Renal pelvis (tissue), 12 donors: ENCODE measurements around the gene RELL1. TPM values are rescaled to one million over a fixed set of nuclear protein-coding genes. Genes with fewer than 3 reads are reported as not detected.

Experiments
- DNase-seq: peaks from one replicate; pipeline ENCODE4 v3.0.0-alpha.2; 2013
- long read RNA-seq, 16 experiments: transcript quantifications; one replicate each; lab custom pipeline, GENCODE V29; 2026
- polyA plus RNA-seq, 3 donors: library from polyadenylated mRNA; unstranded; fragments of 120-200 nt; gene quantifications; one replicate each; pipeline ENCODE4 v1.2.1, GENCODE V29; 2013; ENCODE audit not compliant: insufficient read length in 3 of 3

RELL1 gene, protein sequence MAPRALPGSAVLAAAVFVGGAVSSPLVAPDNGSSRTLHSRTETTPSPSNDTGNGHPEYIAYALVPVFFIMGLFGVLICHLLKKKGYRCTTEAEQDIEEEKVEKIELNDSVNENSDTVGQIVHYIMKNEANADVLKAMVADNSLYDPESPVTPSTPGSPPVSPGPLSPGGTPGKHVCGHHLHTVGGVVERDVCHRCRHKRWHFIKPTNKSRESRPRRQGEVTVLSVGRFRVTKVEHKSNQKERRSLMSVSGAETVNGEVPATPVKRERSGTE
- polyA plus RNA-seq: 10 to 100 TPM in 1 of 3 donors, 1 to 10 TPM in 2; 7.7 to 10.4 (median 8.7) TPM
- long read RNA-seq, donor 1, partial matches to known transcripts: 0 of 1 reads
- long read RNA-seq, donor 1, other reads (novel, unspliced or antisense): 0 of 1 reads
- long read RNA-seq, donor 2, partial matches to known transcripts: 0 of 2 reads
- long read RNA-seq, donor 2, other reads (novel, unspliced or antisense): 0 of 2 reads
- long read RNA-seq, donor 3, partial matches to known transcripts: 0 of 2 reads
- long read RNA-seq, donor 3, other reads (novel, unspliced or antisense): 0 of 2 reads
- long read RNA-seq, donor 4: 0 reads
- long read RNA-seq, donor 5, partial matches to known transcripts: 0 of 2 reads
- long read RNA-seq, donor 5, other reads (novel, unspliced or antisense): 0 of 2 reads
- long read RNA-seq, donor 6: 0 reads
- long read RNA-seq, donor 7, partial matches to known transcripts: 8 of 12 reads
- long read RNA-seq, donor 7, other reads (novel, unspliced or antisense): 0 of 12 reads
- long read RNA-seq, donor 8, partial matches to known transcripts: 0 of 3 reads
- long read RNA-seq, donor 8, other reads (novel, unspliced or antisense): 0 of 3 reads
- long read RNA-seq, donor 9, partial matches to known transcripts: 0 of 1 reads
- long read RNA-seq, donor 9, other reads (novel, unspliced or antisense): 0 of 1 reads
- long read RNA-seq, donor 10, partial matches to known transcripts: 0 of 3 reads
- long read RNA-seq, donor 10, other reads (novel, unspliced or antisense): 0 of 3 reads
- long read RNA-seq, donor 11: 0 reads
- long read RNA-seq, donor 12, partial matches to known transcripts: 6 of 19 reads
- long read RNA-seq, donor 12, other reads (novel, unspliced or antisense): 11 of 19 reads
- long read RNA-seq, donor 13, partial matches to known transcripts: 0 of 2 reads
- long read RNA-seq, donor 13, other reads (novel, unspliced or antisense): 0 of 2 reads
- long read RNA-seq, donor 14, partial matches to known transcripts: 0 of 4 reads
- long read RNA-seq, donor 14, other reads (novel, unspliced or antisense): 0 of 4 reads
- long read RNA-seq, donor 15, partial matches to known transcripts: 0 of 1 reads
- long read RNA-seq, donor 15, other reads (novel, unspliced or antisense): 0 of 1 reads
- long read RNA-seq, donor 16, partial matches to known transcripts: 0 of 1 reads
- long read RNA-seq, donor 16, other reads (novel, unspliced or antisense): 0 of 1 reads

DNA sequence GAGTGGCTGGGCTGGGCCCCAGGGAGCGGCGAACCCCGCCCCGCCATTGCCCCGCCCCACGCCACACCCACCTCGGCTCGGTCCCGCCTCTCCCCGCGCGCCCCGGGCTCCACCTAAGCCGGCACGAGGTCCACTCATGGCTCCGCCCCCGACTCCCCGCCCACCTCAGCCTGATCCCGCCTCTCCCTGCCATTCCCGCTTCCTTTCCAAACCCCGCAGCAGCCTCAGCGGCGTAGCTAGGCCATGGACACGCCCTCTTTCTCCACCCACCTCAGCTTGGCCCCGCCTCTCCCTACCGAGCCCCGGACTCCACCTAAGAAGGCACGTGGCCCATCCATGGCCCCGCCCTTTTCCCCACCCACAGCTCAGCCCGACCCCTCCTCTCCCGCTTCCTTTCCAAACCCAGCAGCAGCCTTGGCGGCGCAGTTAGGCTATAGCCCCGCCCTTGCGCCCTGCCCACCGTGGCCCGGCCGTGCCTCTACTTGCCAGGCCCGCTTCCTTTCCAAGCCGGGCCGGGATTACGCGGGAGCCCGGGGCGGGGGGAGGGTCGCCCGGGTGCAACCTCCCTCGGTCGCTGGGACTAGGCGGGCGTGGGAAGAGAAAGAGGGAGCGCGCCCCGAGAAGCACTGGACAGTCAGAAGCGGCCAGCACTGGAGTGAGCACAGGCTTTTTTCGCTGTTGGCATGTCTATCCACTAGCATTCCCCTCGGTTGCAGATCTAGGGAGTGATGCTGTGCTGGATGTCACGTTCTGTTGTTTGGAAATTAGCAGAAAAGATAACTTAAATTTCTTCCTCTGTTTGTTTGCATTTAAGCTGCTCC, at the start of gene RELL1:
RELL1 (minus strand) TSS at position 4 of the 821 bp plus-strand sequence. CDS start 89 bp downstream, outside the sequence.
- DNase-seq: peak; percentile 99

DNA sequence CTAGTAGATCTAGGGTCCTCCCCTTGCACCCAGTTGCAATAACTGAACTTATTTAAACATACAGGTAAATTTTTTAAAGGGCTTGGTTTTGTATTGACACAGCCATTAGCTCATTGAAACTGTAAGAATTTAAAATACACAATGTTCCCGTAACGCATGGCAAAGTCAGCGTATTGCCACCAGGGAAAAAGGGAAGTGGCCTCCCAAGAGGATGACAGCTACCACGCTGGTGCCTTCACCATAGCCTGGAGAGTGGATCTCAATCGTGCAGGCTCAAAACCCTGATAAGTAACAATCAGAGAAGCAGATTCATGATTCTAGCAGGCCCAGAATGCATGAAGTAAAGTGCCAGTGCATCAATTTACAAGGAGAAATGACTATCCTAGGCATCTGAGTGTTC, 49.4 kb upstream of the RELL1 start:
- no peak for DNase-seq

DNA sequence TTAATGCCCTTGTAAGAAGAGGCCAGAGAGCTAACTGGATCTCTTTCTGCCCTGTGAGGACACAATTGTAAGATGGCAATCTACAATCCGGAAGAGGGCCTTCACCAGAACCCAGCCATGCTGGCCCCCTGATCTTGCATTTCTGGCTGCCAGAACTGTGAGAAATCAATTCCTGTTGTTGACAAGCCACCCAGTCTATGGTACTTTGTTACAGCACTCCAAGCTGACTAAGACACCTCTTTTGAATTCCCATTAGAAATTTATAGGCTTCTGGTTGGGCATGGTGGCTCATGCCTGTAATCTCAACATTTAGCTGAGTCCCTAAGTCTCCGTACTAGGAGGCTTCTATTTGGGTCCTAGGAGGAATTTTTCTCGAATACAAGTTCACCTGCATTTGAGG, 48.8 kb upstream of the RELL1 start:
- DNase-seq: no peak

DNA sequence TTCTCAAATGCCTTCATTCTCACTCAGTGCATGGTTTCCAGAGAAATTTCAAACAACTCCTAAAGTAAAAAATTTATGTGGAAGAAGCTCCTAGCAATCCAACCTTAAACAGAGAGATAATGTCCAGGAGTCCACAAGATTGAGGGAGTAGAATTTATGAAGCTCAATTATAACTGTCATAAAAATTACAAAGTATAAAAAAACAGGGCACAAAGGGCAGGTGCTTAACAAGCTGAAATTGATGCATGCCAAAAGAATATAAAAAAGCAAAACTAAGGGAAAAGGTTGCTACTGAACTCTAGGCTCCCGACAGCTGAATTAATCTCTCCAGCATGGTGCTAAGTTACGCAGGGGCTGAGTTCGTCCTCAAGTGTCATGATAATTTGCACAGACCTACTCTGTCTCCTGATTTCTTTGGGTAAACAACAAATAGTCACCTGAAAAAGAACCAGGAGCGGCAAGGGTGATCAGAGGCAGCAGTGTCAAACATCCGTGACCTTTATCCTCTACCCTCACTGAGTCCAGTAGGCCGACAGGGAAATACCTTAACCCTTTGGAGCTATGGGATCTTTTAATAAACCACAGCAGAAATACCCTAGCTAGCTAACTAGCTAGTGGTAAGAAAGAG, 47.2 kb upstream of the RELL1 start:
- no peak for DNase-seq

DNA sequence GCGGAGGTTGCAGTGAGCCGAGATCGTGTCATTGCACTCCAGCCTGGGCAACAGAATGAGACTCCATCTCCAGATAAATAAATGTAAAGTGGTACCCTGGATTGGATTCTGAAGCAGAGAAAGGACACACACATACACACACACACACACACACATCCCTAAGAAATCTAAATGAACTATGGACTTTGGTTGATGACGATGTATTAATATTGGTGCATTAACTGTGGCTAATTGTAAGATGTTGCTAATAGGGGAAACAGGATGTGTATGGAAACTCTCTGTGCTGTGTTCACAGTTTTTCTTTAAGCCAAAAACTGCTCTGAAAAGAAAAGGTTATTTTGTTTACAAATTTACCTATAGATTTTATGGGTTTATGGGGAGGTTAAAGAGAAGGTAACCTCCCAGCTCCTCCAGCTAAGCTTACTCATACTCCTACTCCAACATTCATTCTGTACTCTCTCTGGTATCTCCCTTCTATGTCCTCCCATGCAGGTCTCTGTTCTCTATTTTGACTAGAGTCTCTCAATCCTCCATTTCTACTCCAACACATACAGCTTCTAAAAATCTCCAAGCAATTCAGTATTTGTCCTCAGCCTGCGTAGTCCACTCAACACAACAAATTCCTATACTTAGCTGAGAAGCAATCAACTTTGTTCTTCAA, 46.5 kb upstream of the RELL1 start:
- no peak for DNase-seq

DNA sequence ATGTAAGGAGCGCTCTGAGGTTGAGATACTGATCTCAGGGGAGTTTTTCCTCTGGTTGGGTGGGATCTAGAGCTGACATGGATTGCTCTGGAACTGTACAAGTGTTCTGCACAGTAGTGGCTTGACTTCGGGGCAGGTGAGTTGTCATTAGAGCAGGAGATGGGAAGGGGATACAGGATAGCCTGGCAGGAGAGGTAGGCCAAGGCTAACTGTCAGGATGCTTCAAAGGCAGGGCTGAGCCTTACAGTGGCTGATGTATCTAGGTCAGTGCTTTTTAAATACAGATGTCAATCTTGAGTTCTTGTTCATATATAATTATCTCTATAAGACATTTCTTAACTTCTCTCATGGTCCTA, 43.5 kb upstream of the RELL1 start:
- no peak for DNase-seq

DNA sequence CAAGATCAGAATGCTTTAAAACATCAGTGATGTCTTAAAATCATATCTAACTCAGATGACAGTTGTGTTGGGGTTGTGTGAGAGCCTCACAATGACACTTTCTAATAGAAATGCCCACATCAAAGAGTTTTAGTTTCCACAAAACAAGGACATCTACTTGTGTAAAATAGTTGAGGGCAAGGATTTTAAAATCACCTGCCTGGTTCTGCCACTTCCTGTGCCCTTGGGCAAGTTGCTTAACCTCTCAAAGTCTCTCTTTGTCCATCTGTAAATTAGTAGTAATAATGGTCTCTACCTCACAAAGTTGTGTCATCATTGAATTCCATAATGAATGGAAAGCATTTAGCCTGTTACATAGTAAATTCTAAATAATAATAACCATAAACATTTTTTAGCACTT, 41.9 kb upstream of the RELL1 start:
- DNase-seq: no peak

DNA sequence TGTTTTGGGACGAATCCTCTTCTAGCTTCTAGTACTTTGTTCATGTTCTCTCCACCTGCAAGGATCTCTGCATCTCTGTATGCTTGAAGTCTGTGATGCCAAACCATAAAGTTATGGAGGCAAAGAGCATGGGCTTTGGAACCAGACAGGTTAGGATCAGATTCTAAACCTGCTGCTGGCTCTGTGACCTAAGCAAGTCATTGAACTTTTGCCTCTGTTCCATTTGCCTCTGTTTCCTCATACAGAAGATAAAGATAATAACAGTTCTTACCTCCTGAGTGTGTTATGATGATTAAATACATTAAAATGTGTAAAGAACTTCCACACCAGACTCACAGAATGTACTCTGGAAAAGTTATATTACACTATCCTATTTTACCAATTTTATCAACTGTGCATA, 41.5 kb upstream of the RELL1 start:
- no peak for DNase-seq

DNA sequence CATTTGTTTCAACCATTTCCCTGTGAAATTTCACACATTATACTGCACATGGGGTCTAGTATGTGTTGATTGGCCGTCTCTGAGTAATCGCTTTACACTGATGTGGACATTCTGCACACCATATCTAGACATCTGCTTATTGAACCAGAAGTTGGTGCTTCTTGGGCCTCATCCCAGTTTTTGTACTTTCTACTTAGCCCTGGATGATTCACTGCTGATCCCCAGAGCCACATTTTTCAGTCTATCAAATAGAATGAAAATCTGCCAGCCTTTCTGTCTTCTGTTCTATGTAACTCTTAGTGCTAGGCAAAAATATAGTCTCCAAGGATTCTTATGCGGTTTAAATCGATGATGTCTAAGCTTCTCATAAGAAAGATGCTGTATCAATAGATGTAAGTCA, 40.5 kb upstream of the RELL1 start:
- DNase-seq: no peak

DNA sequence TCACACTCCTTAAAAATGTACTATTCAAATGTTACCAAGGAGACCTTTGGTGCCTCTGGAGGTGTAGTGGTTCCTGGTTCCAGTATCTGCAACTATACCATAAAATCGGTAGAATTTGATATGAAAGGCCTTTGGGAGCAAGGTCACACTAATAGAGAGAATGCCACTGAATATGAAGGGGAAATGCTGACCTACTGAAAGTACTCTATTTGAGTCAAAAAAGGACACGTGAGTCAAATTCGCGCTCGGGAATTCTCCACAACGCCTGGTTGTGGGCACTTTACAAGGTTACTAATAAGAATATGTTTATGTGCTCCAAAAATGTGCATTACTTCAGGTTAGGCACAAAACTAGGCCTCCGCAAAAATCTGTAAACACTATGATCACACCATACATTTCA, 39.5 kb upstream of the RELL1 start:
- DNase-seq: no peak

DNA sequence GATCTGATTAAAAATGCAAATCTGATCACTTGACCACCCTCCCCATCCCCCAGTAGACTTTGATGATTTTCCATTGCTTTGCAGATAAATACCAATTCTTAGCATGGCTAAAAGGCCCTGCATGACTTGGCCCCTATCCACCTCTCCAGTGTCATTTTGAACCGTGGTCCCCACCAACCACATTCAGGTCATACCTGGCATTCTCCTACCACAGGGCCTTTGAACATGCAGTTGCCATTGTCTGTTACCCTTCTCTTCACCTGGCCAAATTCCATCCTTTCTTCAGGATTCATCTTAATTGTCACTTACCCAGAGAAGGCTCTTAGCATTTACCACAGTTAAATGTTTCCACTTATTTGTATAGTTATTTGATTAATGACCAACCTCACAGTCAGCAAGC, 36.9 kb upstream of the RELL1 start:
- no peak for DNase-seq

DNA sequence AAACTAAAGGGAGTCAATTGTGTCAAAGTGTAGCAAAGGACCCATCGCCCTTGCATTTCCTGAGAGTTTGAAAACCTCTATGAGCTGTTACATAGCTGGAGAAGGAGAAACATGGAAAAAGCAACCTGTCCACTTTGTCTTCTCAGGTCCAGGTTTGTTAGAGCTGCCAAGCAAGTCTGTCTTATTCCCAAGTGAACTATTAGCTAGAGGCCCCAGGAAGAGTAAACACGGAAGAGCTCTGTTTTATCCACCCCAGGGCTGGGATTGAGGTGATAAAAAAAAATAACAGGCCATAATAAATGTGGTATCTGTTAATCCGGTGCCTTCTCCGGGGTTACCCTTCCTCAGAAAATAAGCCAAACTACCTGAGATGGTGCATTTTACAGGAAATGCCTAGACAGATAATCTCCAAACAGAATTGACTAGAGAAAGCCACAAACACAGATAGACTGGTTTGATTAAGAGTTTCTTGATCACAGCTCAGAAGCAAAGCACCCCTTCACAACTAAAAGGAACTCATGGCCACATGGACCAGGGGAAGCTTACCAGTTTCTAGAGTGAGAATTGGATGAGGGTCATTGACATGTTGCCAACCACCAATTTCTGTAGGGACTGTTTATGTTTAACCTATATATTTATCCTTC, 35.9 kb upstream of the RELL1 start:
- no peak for DNase-seq

DNA sequence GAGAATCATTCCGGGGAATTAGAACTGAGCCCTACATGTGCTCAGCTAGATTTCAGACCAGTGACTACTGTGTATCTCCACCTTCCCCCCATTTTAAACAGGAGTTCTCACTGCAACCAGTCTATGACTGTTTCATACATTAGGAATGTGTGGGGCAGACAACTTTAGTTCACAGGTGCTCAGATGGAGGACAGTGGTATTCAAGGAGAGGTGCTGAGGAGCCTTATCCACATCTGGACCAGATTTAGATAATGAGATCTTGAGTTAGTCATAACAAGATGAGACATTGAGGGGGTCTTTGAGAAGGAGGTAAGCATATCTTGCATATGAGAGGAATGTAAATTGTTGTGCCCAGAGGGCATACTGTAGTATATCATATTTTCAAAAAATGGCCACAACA, 32.8 kb upstream of the RELL1 start:
- no peak for DNase-seq

DNA sequence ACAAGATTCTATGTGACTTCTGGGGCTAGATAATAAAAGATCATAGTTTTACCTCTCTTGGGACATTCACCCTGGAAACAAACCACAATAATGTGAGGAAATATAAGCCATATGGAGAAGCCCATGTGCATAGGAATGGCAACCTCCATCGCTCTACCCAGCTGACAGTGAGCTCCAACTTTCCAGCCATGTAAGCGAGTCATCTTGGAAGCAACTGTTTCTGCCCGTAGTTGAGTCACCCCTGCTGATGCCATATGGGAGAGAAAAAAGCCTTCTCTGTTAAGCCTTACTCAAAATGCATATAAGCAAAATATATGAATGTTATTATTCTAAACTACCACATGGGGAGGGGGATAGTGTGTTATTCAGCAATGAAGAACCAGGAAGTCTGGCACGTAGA, 31.4 kb upstream of the RELL1 start:
- DNase-seq: no peak

DNA sequence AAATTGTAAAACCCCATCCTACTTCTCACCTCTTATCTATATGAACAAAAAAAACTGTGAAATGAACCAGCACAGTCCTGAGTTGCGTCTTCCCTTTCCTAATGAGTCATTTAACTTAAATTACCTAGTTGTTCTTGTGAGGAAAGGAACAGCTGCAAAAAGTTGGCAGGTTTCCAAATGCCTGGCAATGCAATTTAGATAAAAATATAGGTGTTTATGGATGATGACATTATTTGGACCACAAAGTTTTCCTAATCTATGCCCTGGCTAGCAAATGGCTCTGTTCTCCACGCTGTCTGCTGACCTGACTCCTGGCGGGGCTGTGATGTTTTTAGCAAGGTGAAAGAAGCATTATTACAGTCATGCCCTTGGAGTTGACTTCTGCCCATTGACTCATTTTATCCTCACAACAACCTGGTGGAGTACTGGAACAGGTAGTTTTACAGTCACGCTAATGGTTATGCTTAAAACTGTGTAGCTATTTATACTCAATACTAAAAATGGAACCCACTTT, 29.8 kb upstream of the RELL1 start:
- no peak for DNase-seq

DNA sequence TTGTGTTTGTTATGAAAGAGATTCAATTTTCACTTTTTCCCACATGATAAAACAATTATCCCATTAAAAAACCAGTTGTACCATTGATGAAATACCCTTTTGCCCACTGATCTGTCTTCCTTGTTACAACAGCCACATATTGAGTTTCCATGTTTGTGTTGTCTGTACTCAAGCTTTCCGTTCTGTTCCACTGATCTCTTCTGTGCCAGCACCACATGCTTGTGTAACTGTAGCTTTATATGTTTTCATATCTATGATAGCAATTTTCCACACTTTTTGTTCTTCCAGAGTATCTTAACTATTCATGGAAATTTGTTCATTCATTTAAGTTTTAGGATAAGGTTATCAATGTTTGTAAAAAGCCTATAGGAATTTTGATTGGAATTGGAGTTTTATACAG, 24.3 kb upstream of the RELL1 start:
- no peak for DNase-seq

DNA sequence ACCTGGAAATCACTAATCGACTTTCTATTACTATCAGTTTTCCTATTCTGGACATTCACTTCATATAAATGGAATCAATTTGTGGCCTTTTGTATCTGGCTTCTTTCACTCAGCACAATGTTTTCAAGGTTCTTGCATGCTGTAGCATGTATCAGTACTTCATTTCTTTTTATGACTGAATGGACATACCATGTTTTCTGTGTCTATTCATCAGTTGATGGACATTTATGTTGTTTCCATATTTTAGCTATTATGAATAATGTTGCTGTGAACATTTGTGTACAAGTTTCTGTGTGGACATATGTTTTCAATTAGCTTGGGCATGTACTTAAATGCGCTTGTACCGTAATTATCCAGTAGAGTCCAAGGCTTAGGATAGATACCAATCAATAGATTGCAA, 19.9 kb upstream of the RELL1 start:
- no peak for DNase-seq

DNA sequence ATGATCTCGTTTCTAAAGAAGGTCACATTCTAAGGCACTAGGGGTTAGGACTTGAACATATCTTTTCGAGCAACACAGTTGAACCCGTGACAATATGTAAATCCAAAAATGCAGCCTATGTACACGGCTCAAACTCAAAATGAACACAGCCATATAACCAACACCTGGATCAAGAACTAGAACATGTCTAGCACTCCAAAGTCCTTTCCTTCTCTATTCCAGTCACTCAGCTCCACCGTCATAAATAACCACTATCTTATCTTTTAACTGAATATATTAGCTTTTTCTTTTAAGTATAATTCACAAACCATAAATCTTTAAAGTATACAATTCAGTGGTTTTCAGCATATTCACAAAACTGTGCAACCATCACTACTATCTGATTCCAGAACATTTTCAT, 19.4 kb upstream of the RELL1 start:
- no peak for DNase-seq

DNA sequence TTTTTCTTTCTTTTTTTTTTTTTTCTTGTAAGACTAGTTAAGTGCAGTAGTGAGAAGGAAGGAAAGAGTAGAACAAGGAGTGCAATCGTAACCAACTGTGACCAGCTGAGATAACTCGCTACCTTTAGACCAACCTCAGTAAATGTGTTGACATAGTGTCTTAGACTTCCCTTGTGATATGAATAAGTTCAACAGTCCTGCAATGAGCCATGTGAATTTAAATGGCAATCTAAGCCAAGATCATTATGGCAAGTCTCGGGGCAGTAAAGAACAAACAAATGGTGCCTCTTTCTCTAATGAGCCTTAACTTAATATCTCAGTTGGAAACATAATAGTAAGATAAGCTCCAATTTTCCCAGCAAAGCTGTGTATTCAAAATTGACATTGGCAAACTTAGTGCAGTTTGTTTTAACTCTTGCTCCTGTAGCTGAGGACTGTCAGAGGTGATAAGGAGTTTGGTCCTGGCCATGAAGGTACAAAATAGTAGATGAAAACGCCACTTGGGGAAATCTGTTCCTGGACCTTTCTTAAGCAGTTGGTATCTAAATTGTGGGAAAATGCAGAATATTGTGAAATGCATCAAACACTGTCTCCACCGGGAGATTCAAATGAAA, 13.8 kb upstream of the RELL1 start:
- DNase-seq: no peak
